Measurements from ENCODE around the gene AVPI1.
A peak's percentile ranks its signal among the peaks of the same experiment; 100 is the strongest.

Gene AVPI1

DNA sequence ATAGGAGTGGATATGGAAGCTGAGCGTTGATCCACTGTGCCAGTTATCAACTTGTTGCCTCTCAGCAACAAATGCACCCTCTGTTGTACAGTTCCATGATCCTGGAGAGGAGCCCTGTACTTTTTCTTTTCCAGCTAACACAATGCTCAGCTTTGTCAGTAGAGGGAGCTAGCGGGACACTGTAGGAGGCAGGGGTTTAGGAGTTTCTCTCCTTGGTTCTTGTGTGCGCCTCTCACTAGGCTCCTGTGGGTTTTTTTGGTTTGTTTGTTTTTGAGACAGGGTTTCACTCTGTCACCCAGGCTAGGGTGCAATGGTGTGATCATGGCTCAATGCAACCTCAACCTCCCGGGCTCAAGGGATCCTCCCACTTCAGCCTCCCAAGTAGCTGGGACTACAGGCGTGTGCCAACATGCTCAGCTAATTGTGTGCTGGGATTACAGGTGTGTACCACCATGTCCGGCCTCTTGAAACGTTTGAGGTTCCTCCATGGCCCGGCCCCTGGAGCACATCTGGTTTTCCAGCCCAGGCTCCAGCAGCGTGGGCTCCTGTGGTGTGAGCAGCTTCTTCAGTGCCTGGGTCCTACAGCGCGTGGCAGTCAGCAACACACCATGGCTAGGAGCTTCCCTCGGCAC lies 14.5 kb upstream of the AVPI1 start (continued):
- TF ChIP-seq SCRT2 (tag by site-specific recombination; IDR thresholded peaks at IDR 0.05) (peak; percentile 99), ZNF830 (tag by site-specific recombination; IDR thresholded peaks at IDR 0.05; ENCODE audit: low read depth) (no peak), ZNF335 (tag by site-specific recombination; conservative IDR thresholded peaks at IDR 0.05) (peak; percentile 40; the same call in 1 of the 2 replicates), ZBTB1 (tag by site-specific recombination; IDR thresholded peaks at IDR 0.05) (no peak), ZNF654 (tag by site-specific recombination; IDR thresholded peaks at IDR 0.05; ENCODE audit: low read depth) (peak; percentile 99), ZBTB48 (tag by site-specific recombination; IDR thresholded peaks at IDR 0.05) (peak; percentile 45; the same call in 1 of the 2 replicates), SCRT1 (tag by site-specific recombination; IDR thresholded peaks at IDR 0.05; ENCODE audit: borderline replicate concordance) (peak; percentile 98), ZNF837 (tag by site-specific recombination; IDR thresholded peaks at IDR 0.05) (no peak), GLIS1 (tag by site-specific recombination; IDR thresholded peaks at IDR 0.05) (peak; percentile 88), WT1 (tag by site-specific recombination; IDR thresholded peaks at IDR 0.05) (peak; percentile 41; the same call in 1 of the 2 replicates), ZNF664 (tag by site-specific recombination; IDR thresholded peaks at IDR 0.05) (no peak), MZF1 (tag by site-specific recombination; IDR thresholded peaks at IDR 0.05; ENCODE audit: borderline replicate concordance) (no peak), SP2 (tag by site-specific recombination; IDR thresholded peaks at IDR 0.05) (no peak), ZNF843 (tag by site-specific recombination; IDR thresholded peaks at IDR 0.05) (no peak), ZNF621 (tag by site-specific recombination; IDR thresholded peaks at IDR 0.05) (no peak), ZNF146 (tag by site-specific recombination; IDR thresholded peaks at IDR 0.05) (no peak), ZFP69B (tag by site-specific recombination; IDR thresholded peaks at IDR 0.05) (no peak), ZNF184 (tag by site-specific recombination; IDR thresholded peaks at IDR 0.05) (no peak), ZBTB17 (tag by site-specific recombination; IDR thresholded peaks at IDR 0.05) (peak; percentile 45; the same call in 1 of the 2 replicates), ZNF600 (tag by site-specific recombination; IDR thresholded peaks at IDR 0.05) (peak; percentile 50; the same call in 1 of the 2 replicates), ZNF561 (tag by site-specific recombination; IDR thresholded peaks at IDR 0.05; ENCODE audit: borderline replicate concordance) (0 out of 2 replicates have a peak, but pooled peaks have one; percentile 55), ZIC2 (tag by site-specific recombination; IDR thresholded peaks at IDR 0.05) (peak; percentile 33; the same call in 1 of the 2 replicates), ZNF660 (tag by site-specific recombination; IDR thresholded peaks at IDR 0.05) (peak; percentile 58; the same call in 1 of the 2 replicates), ZNF391 (tag by site-specific recombination; IDR thresholded peaks at IDR 0.05; ENCODE audit: borderline replicate concordance, low read depth) (no peak)
- TF ChIP-seq, protein P1, sequence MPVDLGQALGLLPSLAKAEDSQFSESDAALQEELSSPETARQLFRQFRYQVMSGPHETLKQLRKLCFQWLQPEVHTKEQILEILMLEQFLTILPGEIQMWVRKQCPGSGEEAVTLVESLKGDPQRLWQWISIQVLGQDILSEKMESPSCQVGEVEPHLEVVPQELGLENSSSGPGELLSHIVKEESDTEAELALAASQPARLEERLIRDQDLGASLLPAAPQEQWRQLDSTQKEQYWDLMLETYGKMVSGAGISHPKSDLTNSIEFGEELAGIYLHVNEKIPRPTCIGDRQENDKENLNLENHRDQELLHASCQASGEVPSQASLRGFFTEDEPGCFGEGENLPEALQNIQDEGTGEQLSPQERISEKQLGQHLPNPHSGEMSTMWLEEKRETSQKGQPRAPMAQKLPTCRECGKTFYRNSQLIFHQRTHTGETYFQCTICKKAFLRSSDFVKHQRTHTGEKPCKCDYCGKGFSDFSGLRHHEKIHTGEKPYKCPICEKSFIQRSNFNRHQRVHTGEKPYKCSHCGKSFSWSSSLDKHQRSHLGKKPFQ (tag by site-specific recombination; IDR thresholded peaks at IDR 0.05) = peak; percentile 74
- TF ChIP-seq, protein P2, sequence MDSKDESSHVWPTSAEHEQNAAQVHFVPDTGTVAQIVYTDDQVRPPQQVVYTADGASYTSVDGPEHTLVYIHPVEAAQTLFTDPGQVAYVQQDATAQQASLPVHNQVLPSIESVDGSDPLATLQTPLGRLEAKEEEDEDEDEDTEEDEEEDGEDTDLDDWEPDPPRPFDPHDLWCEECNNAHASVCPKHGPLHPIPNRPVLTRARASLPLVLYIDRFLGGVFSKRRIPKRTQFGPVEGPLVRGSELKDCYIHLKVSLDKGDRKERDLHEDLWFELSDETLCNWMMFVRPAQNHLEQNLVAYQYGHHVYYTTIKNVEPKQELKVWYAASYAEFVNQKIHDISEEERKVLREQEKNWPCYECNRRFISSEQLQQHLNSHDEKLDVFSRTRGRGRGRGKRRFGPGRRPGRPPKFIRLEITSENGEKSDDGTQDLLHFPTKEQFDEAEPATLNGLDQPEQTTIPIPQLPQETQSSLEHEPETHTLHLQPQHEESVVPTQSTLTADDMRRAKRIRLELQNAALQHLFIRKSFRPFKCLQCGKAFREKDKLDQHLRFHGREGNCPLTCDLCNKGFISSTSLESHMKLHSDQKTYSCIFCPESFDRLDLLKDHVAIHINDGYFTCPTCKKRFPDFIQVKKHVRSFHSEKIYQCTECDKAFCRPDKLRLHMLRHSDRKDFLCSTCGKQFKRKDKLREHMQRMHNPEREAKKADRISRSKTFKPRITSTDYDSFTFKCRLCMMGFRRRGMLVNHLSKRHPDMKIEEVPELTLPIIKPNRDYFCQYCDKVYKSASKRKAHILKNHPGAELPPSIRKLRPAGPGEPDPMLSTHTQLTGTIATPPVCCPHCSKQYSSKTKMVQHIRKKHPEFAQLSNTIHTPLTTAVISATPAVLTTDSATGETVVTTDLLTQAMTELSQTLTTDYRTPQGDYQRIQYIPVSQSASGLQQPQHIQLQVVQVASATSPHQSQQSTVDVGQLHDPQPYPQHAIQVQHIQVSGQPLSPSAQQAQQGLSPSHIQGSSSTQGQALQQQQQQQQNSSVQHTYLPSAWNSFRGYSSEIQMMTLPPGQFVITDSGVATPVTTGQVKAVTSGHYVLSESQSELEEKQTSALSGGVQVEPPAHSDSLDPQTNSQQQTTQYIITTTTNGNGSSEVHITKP (tag by site-specific recombination; IDR thresholded peaks at IDR 0.05) = peak; percentile 56; the same call in 1 of the 2 replicates

Data from HEK293 (cell line).